Lower leg skin (tissue), 3 donors: Measurements from ENCODE around the gene GDF9.

Experiments
- POLR2A ChIP-seq, 2 donors: fragments of 450-650 bp; IDR thresholded peaks; one replicate each; pipeline ENCODE4 v1.6.1; 2016 to 2017; ENCODE audit warnings: antibody characterized with exemption in 2 of 2, mild to moderate bottlenecking in 1 of 2, moderate library complexity in 1 of 2
- TF ChIP-seq, protein P1 (sequence below), 3 donors: fragments of 450-650 bp; IDR thresholded peaks; one replicate each; pipeline ENCODE4 v1.5.1; 2016; ENCODE audit warnings: antibody characterized with exemption in 3 of 3, mild to moderate bottlenecking in 3 of 3, moderate library complexity in 2 of 3

DNA sequence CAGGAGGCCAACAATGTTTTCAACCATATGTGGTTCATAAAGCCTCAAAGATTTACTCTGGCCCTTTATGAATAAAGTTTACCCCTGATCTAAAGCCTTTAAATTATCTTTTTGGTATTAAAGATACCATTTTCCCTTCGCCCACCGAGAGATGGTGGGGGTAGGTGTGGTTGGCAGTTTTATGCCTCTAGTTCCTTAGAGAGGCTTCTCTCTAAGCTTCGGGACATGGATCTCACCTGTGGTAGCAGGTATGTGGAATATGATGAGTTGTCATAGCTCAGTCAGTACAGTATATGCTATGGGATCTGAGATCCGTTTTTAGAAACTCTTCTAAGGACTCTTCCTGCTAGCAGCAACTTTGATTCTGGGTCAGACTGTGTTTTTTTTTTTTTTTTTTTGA lies 2.5 kb upstream of the GDF9 start:
- TF ChIP-seq, protein P1, sequence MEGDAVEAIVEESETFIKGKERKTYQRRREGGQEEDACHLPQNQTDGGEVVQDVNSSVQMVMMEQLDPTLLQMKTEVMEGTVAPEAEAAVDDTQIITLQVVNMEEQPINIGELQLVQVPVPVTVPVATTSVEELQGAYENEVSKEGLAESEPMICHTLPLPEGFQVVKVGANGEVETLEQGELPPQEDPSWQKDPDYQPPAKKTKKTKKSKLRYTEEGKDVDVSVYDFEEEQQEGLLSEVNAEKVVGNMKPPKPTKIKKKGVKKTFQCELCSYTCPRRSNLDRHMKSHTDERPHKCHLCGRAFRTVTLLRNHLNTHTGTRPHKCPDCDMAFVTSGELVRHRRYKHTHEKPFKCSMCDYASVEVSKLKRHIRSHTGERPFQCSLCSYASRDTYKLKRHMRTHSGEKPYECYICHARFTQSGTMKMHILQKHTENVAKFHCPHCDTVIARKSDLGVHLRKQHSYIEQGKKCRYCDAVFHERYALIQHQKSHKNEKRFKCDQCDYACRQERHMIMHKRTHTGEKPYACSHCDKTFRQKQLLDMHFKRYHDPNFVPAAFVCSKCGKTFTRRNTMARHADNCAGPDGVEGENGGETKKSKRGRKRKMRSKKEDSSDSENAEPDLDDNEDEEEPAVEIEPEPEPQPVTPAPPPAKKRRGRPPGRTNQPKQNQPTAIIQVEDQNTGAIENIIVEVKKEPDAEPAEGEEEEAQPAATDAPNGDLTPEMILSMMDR (IDR thresholded peaks at IDR 0.05), result no peak
- no peak for TF ChIP-seq POLR2A (IDR thresholded peaks at IDR 0.05)
